ENCODE measurements around the gene PDE10A.

- TF ChIP-seq CTCF (conservative IDR thresholded peaks at IDR 0.05; ENCODE audit: low read depth, low read length) (no peak), EZH2 (IDR thresholded peaks at IDR 0.05; ENCODE audit: low read length, unreplicated experiment) (no peak), EZH2phosphoT487 (IDR thresholded peaks at IDR 0.05; ENCODE audit: borderline replicate concordance, low read length) (no peak)
Observed at GRCh38 chr6:165389534-165389933, 273.5 kb downstream of the PDE10A start.

Data from PC-3 (cell line).